Stimulated activated CD8-positive, alpha-beta memory T cell treated with anti-CD3 and anti-CD28 coated beads, Interleukin-15, amount 100 ng/mL, for 24 hours (primary cell): ENCODE data around the gene NCAM2.

ENCODE experiments used
- DNase-seq: peaks from one replicate; pipeline ENCODE4 v3.0.0-alpha.2; 2020; ENCODE audit warnings: low read depth

The NCAM2 gene

GRCh38 chr21:21175798-21176334, 177.7 kb downstream of the NCAM2 start:
- no peak for DNase-seq

- DNase-seq = no peak
Measured at GRCh38 chr21:21177353-21177986, 179.3 kb downstream of the NCAM2 start.

GRCh38 chr21:21179619-21180298, 181.6 kb downstream of the NCAM2 start:
- no peak for DNase-seq

- no peak for DNase-seq
Measured at GRCh38 chr21:21182401-21183010, 184.3 kb downstream of the NCAM2 start.

GRCh38 chr21:21183092-21183491, 184.9 kb downstream of the NCAM2 start:
- no peak for DNase-seq

GRCh38 chr21:21184771-21185528, 186.7 kb downstream of the NCAM2 start:
- DNase-seq = no peak

- DNase-seq = no peak
Measured at GRCh38 chr21:21187579-21187978, 189.4 kb downstream of the NCAM2 start.

- no peak for DNase-seq
Measured at GRCh38 chr21:21188513-21189195, 190.4 kb downstream of the NCAM2 start.

- no peak for DNase-seq
Measured at GRCh38 chr21:21195417-21195943, 197.3 kb downstream of the NCAM2 start.

- DNase-seq = no peak
Measured at GRCh38 chr21:21196087-21196486, 197.9 kb downstream of the NCAM2 start.

GRCh38 chr21:21196848-21197247, 198.6 kb downstream of the NCAM2 start:
- DNase-seq = no peak

- no peak for DNase-seq
Measured at GRCh38 chr21:21199342-21200102, 201.3 kb downstream of the NCAM2 start.

- DNase-seq = no peak
Measured at GRCh38 chr21:21200103-21200938, 202.1 kb downstream of the NCAM2 start.

GRCh38 chr21:21200939-21201615, 202.9 kb downstream of the NCAM2 start:
- DNase-seq = no peak

GRCh38 chr21:21203822-21204339, 205.7 kb downstream of the NCAM2 start:
- DNase-seq = no peak

- DNase-seq = no peak
Measured at GRCh38 chr21:21204366-21204996, 206.3 kb downstream of the NCAM2 start.

- no peak for DNase-seq
Measured at GRCh38 chr21:21205604-21206003, 207.4 kb downstream of the NCAM2 start.

- DNase-seq = no peak
Measured at GRCh38 chr21:21210552-21210951, 212.3 kb downstream of the NCAM2 start.

- DNase-seq = no peak
Measured at GRCh38 chr21:21213297-21213696, 215.1 kb downstream of the NCAM2 start.
